GM12878 (cell line): ENCODE measurements around the gene LIN28B. TPM values are rescaled to one million over a fixed set of nuclear protein-coding genes. Genes with fewer than 3 reads are reported as not detected.

Experiments
- ATAC-seq: fragments of 200-7000 bp; cut with Tn5 transposase; 3 replicates; pipeline ENCODE4 v1.9.1; 2020; ENCODE audit warnings: mild to moderate bottlenecking, moderate library complexity
- BruUV-seq: library from RNA; stranded (reverse); fragments of 400-500 nt; replicated peaks from 2 replicates; lab custom pipeline; 2021; lab: Mats Ljungman, UMichigan
- CTCF ChIA-PET: fragments of 300-600 bp; sonication (Branson Sonifier 250); formaldehyde crosslinking; extraction: SDS; loops from one replicate; lab custom pipeline; 2021; ENCODE audit warnings: inconsistent platforms; lab: Yijun Ruan, JAX
- POLR2A ChIA-PET: fragments of 350-600 bp; formaldehyde crosslinking; extraction: SDS; loops from one replicate; lab custom pipeline; 2021; ENCODE audit warnings: inconsistent platforms; lab: Charles Lee
- RAD21 ChIA-PET: fragments of 300-600 bp; sonication (Branson Sonifier 250); formaldehyde crosslinking; loops from one replicate; lab custom pipeline; 2023; ENCODE audit warnings: antibody characterized with exemption; ENCODE audit not compliant: unreplicated experiment; lab: Charles Lee
- SMC1A ChIA-PET: fragments of 300-600 bp; sonication (Branson Sonifier 250); formaldehyde crosslinking; loops from one replicate; lab custom pipeline; 2023; ENCODE audit not compliant: unreplicated experiment, uncharacterized antibody; lab: Charles Lee
- DNase-seq: peaks from one replicate; pipeline ENCODE4 v3.0.0-alpha.2; 2011; ENCODE audit warnings: low read depth, low spot score
- FAIRE-seq: peaks from 3 replicates; lab custom pipeline; 2011; peaks lifted over from hg19 to GRCh38; lab: Jason Lieb, UNC
- H2AFZ ChIP-seq: 2 replicates; pipeline ENCODE4 v1.6.0; 2011; ENCODE audit warnings: low read depth, low read length, control low read depth; ENCODE audit not compliant: control insufficient read depth
- H3K27ac ChIP-seq: 2 replicates; pipeline ENCODE4 v1.5.1; 2011; ENCODE audit warnings: control low read depth; ENCODE audit not compliant: control insufficient read depth, insufficient read depth
- H3K27me3 ChIP-seq, 2 experiments: replicated peaks in 1 of 2; 2 replicates each; pipeline versions ENCODE4 v1.6.0 to v1.6.1; 2011; ENCODE audit warnings: low read length in 1 of 2; ENCODE audit not compliant: control insufficient read depth in 2 of 2, insufficient read depth in 2 of 2
- H3K36me3 ChIP-seq, 2 experiments: 2 replicates each; pipeline ENCODE4 v1.5.1; 2011; ENCODE audit warnings: low read length in 1 of 2; ENCODE audit not compliant: control insufficient read depth in 2 of 2, insufficient read depth in 2 of 2
- H3K4me1 ChIP-seq: 2 replicates; pipeline ENCODE4 v1.6.1; 2011; ENCODE audit warnings: mild to moderate bottlenecking, low read length, moderate library complexity, mixed read lengths; ENCODE audit not compliant: control insufficient read depth, insufficient read depth
- H3K4me2 ChIP-seq: 2 replicates; pipeline ENCODE4 v1.6.0; 2011; ENCODE audit warnings: control low read depth; ENCODE audit not compliant: control insufficient read depth, insufficient read depth
- H3K4me3 ChIP-seq: fragments of 200-600 bp; sonication (generic); 2 replicates; pipeline ENCODE4 v1.5.1; 2016
- H3K79me2 ChIP-seq: 2 replicates; pipeline ENCODE4 v1.6.0; 2011; ENCODE audit warnings: low read length; ENCODE audit not compliant: control insufficient read depth, insufficient read depth
- H3K9ac ChIP-seq: 2 replicates; pipeline ENCODE4 v1.8.0; 2011; ENCODE audit warnings: low read length, control low read depth, mixed read lengths; ENCODE audit not compliant: control insufficient read depth, insufficient read depth
- H3K9me3 ChIP-seq: replicated peaks from 3 replicates; pipeline ENCODE4 v1.5.1; 2011; ENCODE audit warnings: mild to moderate bottlenecking, low read length; ENCODE audit not compliant: control insufficient read depth, insufficient read depth
- H4K20me1 ChIP-seq: 2 replicates; pipeline ENCODE4 v1.6.0; 2011; ENCODE audit not compliant: control insufficient read depth, insufficient read depth
- GATAD2B ChIP-seq: fragments of 450-650 bp; conservative IDR thresholded peaks from 2 replicates; pipeline ENCODE4 v1.6.1; 2017; ENCODE audit warnings: low read depth, mild to moderate bottlenecking, moderate library complexity
- HCFC1 ChIP-seq: fragments of 150-350 bp; IDR thresholded peaks from 2 replicates; pipeline ENCODE4 v1.6.1; 2014; ENCODE audit warnings: low read length
- KDM1A ChIP-seq: fragments of 200-600 bp; sonication (generic); IDR thresholded peaks from 2 replicates; pipeline ENCODE4 v1.6.1; 2016; ENCODE audit warnings: borderline replicate concordance
- KLF5 ChIP-seq: fragments of 450-650 bp; IDR thresholded peaks from 2 replicates; pipeline ENCODE4 v1.6.1; 2014; ENCODE audit warnings: mild to moderate bottlenecking; ENCODE audit not compliant: partially characterized antibody
- MTA2 ChIP-seq: fragments of 450-650 bp; IDR thresholded peaks from 2 replicates; pipeline ENCODE4 v1.6.1; 2016; ENCODE audit warnings: low read depth, mild to moderate bottlenecking, moderate library complexity
- PAX8 ChIP-seq: fragments of 450-650 bp; IDR thresholded peaks from 2 replicates; pipeline ENCODE4 v1.6.1; 2017; ENCODE audit warnings: mild to moderate bottlenecking, moderate library complexity
- RB1 ChIP-seq: fragments of 450-650 bp; formaldehyde crosslinking; IDR thresholded peaks from 2 replicates; pipeline ENCODE4 v1.6.1; 2017; ENCODE audit warnings: mild to moderate bottlenecking, borderline replicate concordance
- TAF1 ChIP-seq: IDR thresholded peaks from 2 replicates; pipeline ENCODE4 v1.6.1; 2011; ENCODE audit warnings: mild to moderate bottlenecking, low read depth, low read length, borderline replicate concordance
- ZBTB33 ChIP-seq: fragments of 450-650 bp; IDR thresholded peaks from 2 replicates; pipeline ENCODE4 v1.6.1; 2017; ENCODE audit warnings: mild to moderate bottlenecking
- WGBS: methylation state at CpG from one replicate; pipeline ENCODE4 v1.1.6; 2016; ENCODE audit warnings: low lambda C conversion rate; ENCODE audit not compliant: insufficient replicate concordance, insufficient coverage; ENCODE audit errors: missing lambda C conversion rate; 5-methylcytosine and 5-hydroxymethylcytosine counted together
- in situ Hi-C: fragments of 300-500 bp; cut with MboI; formaldehyde crosslinking; loops from 9 replicates; pipeline ENCODE4 v1.14.3; 2018; ENCODE audit warnings: mixed read lengths
- intact Hi-C: fragments of 100-400 bp; cut with micrococcal nuclease; formaldehyde crosslinking; loops from one replicate; pipeline ENCODE4 v1.14.2; 2022; ENCODE audit not compliant: unreplicated experiment
- polyA plus RNA-seq, 11 experiments: library from polyadenylated mRNA; depleted of rRNA in 4 of 11; unstranded in 6 of 11; stranded (reverse) in 5 of 11; fragments of >200 nt; fragmentation: Nextera tagmentation in 4 of 11; fragmentation: Illumina TruSeq in 1 of 11; extraction: Ambion mirVana in 4 of 11; extraction: Trizol in 1 of 11; gene quantifications; 1 replicate in 1 of 11; 2 replicates in 10 of 11; pipeline versions ENCODE4 v1.2.1 to v1.2.3, GENCODE V29; 2011 to 2016; ENCODE audit warnings: inconsistent platforms in 2 of 11, missing spikeins in 2 of 11, low read depth in 1 of 11
- total RNA-seq, 4 experiments: library from RNA; depleted of rRNA in 3 of 4; stranded (reverse); fragments of >200 nt in 3 of 4; fragmentation: Illumina TruSeq in 1 of 4; extraction: Trizol in 1 of 4; gene quantifications; 2 replicates each; pipeline versions ENCODE4 v1.2.1 to v1.2.3, GENCODE V29; 2013 to 2021
- TF ChIP-seq, protein P1 (sequence below): IDR thresholded peaks from 2 replicates; pipeline ENCODE4 v1.6.1; 2012; ENCODE audit warnings: low read depth, low read length, improper control_type of control experiment

The LIN28B gene
- total and polyA plus RNA-seq, 10 of the 15 experiments (the other 5 are each of a cell fraction or from before 2014, with no cell fraction given), result 0.01 to 2.4 (median 0.09) TPM; not detected in 6

- no peak overlapping the region for H3K4me2 ChIP-seq
- H3K36me3 ChIP-seq, result no peaks in the 10 kb centered on the region
- no peak for ATAC-seq
- ChIA-PET RAD21 (interaction anchor here (0.8 kb wide), 1 partner anchor 62 kb away, joined by 3 read pairs; no protein-coding TSS in a partner anchor), CTCF (interaction anchor here (0.9 to 1.3 kb wide), 4 partner anchors 9 to 62 kb away, joined by 3 to 4 read pairs (median 4); no protein-coding TSS in a partner anchor), SMC1A (interaction anchor here (0.7 kb wide), 1 partner anchor 14 kb away, joined by 3 read pairs; no protein-coding TSS in a partner anchor), POLR2A (no interaction called here)
- H3K4me1 ChIP-seq, result no peaks in the 10 kb centered on the region
- no peak overlapping the region for H3K9ac ChIP-seq
- H3K9me3 ChIP-seq, result no peaks in the 10 kb centered on the region
- H3K79me2 ChIP-seq, result no peaks in the 10 kb centered on the region
- no peak for DNase-seq
- no peaks in the 10 kb centered on the region for H4K20me1 ChIP-seq
- no peaks in the 10 kb centered on the region for H3K27me3 ChIP-seq
- H3K27ac ChIP-seq, result no peak overlapping the region
- no TSS peak for BruUV-seq
- no peak overlapping the region for H3K4me3 ChIP-seq
- no peak for TF ChIP-seq TAF1
- no peak for TF ChIP-seq MTA2
- TF ChIP-seq, protein P1, sequence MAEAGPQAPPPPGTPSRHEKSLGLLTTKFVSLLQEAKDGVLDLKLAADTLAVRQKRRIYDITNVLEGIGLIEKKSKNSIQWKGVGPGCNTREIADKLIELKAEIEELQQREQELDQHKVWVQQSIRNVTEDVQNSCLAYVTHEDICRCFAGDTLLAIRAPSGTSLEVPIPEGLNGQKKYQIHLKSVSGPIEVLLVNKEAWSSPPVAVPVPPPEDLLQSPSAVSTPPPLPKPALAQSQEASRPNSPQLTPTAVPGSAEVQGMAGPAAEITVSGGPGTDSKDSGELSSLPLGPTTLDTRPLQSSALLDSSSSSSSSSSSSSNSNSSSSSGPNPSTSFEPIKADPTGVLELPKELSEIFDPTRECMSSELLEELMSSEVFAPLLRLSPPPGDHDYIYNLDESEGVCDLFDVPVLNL, result no peak
- TF ChIP-seq PAX8, result no peak
- TF ChIP-seq HCFC1, result no peak
- no peak for TF ChIP-seq ZBTB33
- no peak for TF ChIP-seq GATAD2B
- no peak for TF ChIP-seq KDM1A
- no peak for TF ChIP-seq KLF5
- TF ChIP-seq RB1, result no peak
- intact Hi-C loops (no loop called here), in situ Hi-C loops (no loop called here)
- 19% methylated on average over 2 of the region's 2 CpGs for WGBS
- H2AFZ ChIP-seq, result no peak overlapping the region
- no peak for FAIRE-seq
These were observed 58.6 kb downstream of the LIN28B start for GRCh38 chr6:105015482-105015881.
